ENCODE results near the gene HNRNPA3. TPM values are rescaled to one million over a fixed set of nuclear protein-coding genes. Genes with fewer than 3 reads are reported as not detected.

Gene HNRNPA3
- total RNA-seq, 4 donors from 2014 or later = 37.8 to 99.9 (median 43.8) TPM

DNA sequence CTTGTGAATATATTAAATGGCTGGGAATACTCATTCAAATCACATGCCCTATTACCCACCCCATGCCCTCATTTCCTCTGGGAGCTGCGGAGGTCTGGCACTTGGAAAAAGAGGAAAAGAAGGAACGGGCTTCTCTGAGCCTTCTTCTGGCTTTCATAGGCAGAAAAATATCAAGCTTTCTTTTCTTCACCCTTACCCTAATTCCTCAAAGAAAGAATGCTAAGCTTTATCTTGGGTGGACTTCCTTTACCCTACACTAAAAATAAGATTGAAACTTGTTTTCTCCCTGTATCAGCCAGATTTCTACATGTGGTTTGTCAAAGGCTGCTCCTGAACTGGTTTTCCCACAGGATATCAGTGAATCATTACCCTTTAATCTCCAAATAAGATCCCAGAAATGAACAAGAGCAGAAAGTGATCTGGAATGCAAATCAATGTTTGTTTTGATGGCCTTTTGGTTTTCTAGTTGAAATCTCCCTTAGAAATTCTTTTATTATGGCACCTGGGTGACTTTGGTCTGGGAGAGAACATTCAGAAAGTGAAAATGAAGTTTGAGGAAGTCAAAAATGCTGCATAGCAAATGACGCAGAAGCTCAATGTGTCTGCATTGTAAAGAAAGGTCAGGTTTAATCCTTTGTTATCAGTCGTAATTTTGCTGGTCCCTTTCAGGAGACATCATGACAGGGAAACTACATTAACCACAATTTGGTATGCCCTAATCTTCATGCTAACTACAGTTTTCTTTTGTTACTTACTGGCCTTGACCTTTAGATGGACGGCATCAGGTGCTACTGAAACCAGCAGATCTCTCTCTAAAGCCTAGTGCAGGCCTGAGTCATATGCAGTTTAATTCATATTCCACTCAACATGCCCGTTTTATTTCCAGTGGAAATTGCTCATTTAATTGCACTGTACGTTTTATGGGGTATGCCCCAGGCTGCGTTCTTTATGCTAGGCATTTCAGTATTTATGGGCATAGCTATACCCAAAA, 46.6 kb upstream of the HNRNPA3 start:
- Histone ChIP-seq H3K9me3 (no peaks in the 10 kb centered on the region), H3K36me3 (no peaks in the 10 kb centered on the region), H3K4me3 (peak overlapping the region; percentile 51), H3K4me1 (peaks cover 58% of the 10 kb centered on the region), H3K27me3 (no peaks in the 10 kb centered on the region), H3K27ac (peak overlapping the region; percentile 85)
- TF ChIP-seq POLR2AphosphoS5 (IDR thresholded peaks at IDR 0.05) (no peak), EP300 (IDR thresholded peaks at IDR 0.05) (no peak), POLR2A (IDR thresholded peaks at IDR 0.05) (no peak)
- TF ChIP-seq, protein P1, sequence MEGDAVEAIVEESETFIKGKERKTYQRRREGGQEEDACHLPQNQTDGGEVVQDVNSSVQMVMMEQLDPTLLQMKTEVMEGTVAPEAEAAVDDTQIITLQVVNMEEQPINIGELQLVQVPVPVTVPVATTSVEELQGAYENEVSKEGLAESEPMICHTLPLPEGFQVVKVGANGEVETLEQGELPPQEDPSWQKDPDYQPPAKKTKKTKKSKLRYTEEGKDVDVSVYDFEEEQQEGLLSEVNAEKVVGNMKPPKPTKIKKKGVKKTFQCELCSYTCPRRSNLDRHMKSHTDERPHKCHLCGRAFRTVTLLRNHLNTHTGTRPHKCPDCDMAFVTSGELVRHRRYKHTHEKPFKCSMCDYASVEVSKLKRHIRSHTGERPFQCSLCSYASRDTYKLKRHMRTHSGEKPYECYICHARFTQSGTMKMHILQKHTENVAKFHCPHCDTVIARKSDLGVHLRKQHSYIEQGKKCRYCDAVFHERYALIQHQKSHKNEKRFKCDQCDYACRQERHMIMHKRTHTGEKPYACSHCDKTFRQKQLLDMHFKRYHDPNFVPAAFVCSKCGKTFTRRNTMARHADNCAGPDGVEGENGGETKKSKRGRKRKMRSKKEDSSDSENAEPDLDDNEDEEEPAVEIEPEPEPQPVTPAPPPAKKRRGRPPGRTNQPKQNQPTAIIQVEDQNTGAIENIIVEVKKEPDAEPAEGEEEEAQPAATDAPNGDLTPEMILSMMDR (IDR thresholded peaks at IDR 0.05) = no peak
- DNase-seq (ENCODE audit: low spot score in 2 of 2) = no peak
- WGBS = 35% methylated on average over 8 of the region's 8 CpGs

DNA sequence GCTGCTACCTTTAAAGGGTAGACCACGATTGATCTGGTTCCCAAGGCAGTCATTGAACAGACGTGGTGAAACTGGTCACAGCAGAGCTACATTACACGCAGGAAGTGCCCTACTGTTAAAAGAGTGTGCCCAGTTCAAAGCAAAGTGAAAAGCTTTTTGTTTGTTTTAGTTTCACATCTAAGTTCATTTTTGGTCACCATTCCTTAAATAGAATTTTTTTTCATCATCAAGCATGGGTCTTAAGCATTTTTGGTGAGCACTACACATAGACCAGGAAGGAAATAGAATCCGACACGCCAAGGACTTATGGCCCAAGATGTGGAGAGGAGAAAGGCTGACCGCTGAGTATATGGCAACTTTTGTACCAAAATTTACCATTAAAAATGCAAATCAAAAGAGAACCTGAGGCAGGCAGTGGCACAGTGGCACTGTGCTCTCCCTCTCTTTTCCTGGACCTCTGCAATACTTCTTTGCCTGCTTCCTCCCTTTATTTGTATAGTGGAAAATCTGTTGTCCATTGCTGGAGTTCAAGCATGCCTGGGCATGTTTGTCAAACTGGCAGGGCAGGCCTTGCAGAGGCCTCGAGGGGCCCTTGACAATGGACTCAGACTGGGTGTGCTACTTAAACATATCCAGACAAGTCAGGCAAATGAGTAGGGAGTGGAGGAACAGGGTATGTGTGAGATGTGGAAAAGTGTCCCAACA, 42.6 kb upstream of the HNRNPA3 start:
- no peaks in the 10 kb centered on the region for H3K27me3 ChIP-seq
- peak overlapping the region; percentile 75 for H3K27ac ChIP-seq
- 56% methylated on average over 7 of the region's 7 CpGs for WGBS
- H3K4me3 ChIP-seq = no peak overlapping the region
- peaks cover 56% of the 10 kb centered on the region for H3K4me1 ChIP-seq
- no peak for DNase-seq (ENCODE audit: low spot score in 2 of 2)
- H3K36me3 ChIP-seq = no peaks in the 10 kb centered on the region
- no peaks in the 10 kb centered on the region for H3K9me3 ChIP-seq
- TF ChIP-seq, protein P1 (IDR thresholded peaks at IDR 0.05) = no peak
- TF ChIP-seq POLR2AphosphoS5 (IDR thresholded peaks at IDR 0.05) = peak in 2 of 3 donors; percentile 36 to 93

DNA sequence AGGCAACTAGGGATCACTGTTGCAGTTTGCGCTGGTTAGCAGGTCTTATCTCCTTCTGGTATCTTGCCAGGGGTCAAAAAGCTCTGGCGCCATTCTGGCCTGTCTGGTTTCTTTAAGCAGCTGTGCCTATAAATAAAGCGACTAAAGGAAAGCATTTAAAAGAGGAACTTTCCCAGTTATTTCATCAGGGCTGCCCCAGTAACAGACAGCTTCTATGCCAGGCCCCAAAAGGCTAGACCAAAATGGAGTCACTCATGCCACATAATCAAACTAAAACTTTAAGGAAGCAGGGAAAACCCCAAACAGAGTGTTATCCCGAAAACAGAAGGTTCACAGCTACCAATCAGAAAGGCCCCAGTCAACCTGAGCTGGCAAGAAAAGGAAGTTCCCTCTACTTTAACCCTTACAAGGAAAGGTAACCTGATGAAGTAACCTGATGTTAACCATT, 41.2 kb upstream of the HNRNPA3 start:
- TF ChIP-seq POLR2AphosphoS5 (IDR thresholded peaks at IDR 0.05) (no peak), EP300 (IDR thresholded peaks at IDR 0.05) (no peak), POLR2A (IDR thresholded peaks at IDR 0.05) (no peak)
- TF ChIP-seq, protein P1 (IDR thresholded peaks at IDR 0.05) = no peak
- Histone ChIP-seq H3K27ac (peak overlapping the region; percentile 75), H3K36me3 (no peaks in the 10 kb centered on the region), H3K9me3 (no peaks in the 10 kb centered on the region), H3K27me3 (no peaks in the 10 kb centered on the region), H3K4me1 (peaks cover 42% of the 10 kb centered on the region), H3K4me3 (no peak overlapping the region)
- WGBS = 58% methylated on average over 4 of the region's 4 CpGs
- no peak for DNase-seq (ENCODE audit: low spot score in 2 of 2)

DNA sequence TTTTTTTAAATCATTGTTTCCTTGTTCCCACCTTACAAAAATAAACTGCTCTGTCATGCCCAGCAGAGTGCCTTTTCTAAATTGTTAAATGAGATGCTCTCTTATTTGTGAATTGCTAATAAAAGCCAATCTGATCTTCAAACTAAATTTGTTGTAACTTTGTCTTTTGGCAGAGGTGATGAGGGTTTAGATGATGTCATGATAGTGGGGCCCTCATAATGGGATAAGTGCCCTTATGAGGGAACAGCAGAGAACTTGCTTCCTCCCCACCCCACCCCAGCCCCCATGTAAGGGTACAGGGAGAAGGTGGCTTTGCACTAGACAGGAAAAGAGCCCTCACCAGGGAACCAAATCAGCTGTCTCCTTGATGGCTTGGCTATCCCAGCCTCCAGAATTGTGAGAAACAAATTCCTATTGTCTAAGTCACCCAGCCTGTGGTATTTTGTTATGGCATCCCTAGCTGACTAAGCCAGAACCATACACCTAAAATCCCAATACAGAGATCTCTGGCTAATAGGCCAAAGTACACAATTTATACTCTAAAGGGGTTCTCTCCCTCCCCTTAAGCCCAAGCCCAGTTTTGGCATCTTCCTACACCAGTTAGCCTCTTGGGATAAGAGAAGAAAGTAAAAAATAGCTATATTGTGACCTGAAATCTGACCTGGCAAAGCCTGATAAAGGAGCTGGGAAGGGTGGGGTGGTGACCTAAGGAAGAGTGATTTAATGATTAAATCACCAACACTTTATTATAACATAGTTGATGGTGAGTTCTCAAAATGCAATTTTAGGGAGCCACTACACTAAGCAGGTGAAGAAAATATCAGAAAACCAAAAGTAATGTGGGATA, 40.3 kb upstream of the HNRNPA3 start:
- TF ChIP-seq, protein P1 (IDR thresholded peaks at IDR 0.05) = no peak
- TF ChIP-seq POLR2AphosphoS5 (IDR thresholded peaks at IDR 0.05) (no peak), POLR2A (IDR thresholded peaks at IDR 0.05) (no peak)
- no peak overlapping the region for H3K4me3 ChIP-seq
- no peaks in the 10 kb centered on the region for H3K27me3 ChIP-seq
- H3K36me3 ChIP-seq = no peaks in the 10 kb centered on the region
- peaks cover 37% of the 10 kb centered on the region for H3K4me1 ChIP-seq
- no peaks in the 10 kb centered on the region for H3K9me3 ChIP-seq
- H3K27ac ChIP-seq = no peak overlapping the region
- no peak for DNase-seq (ENCODE audit: low spot score in 2 of 2)

All from suprapubic skin (tissue), 4 donors.